SK-N-SH (cell line): ENCODE results near the gene PRELID1. TPM values are rescaled to one million over a fixed set of nuclear protein-coding genes. Genes with fewer than 3 reads are reported as not detected.

Experiments
- CTCF ChIA-PET: fragments of 300-600, 350-600 bp; formaldehyde crosslinking; extraction: SDS; loops from one replicate; lab custom pipeline; 2021; lab: Yijun Ruan, JAX
- POLR2A ChIA-PET: fragments of 350-600 bp; sonication (Branson Sonifier 250); formaldehyde crosslinking; extraction: SDS; loops from one replicate; lab custom pipeline; 2020; ENCODE audit warnings: antibody characterized with exemption, inconsistent platforms; lab: Yijun Ruan, JAX
- DNase-seq: peaks from one replicate; pipeline ENCODE4 v3.0.0; 2012
- H2AFZ ChIP-seq: fragments of 200-600 bp; sonication (generic); 2 replicates; pipeline ENCODE4 v1.8.1; 2016; ENCODE audit warnings: antibody characterized with exemption, mild to moderate bottlenecking, low read depth
- H3F3A ChIP-seq: fragments of 200-600 bp; sonication (generic); replicated peaks from 2 replicates; pipeline ENCODE3; 2016; ENCODE audit warnings: antibody characterized with exemption, mild to moderate bottlenecking; ENCODE audit not compliant: insufficient read depth
- H3K27ac ChIP-seq, 2 experiments: fragments of 200-500 bp in 1 of 2; fragments of 200-600 bp in 1 of 2; sonication (Bioruptor generic) in 1 of 2; sonication (generic), shearing (Covaris generic) in 1 of 2; 2 replicates each; pipeline versions ENCODE4 v1.5.1 to v1.6.1; 2014 to 2016; ENCODE audit warnings: low read depth in 2 of 2, inconsistent platforms in 1 of 2, low read length in 1 of 2, mild to moderate bottlenecking in 1 of 2, mixed read lengths in 1 of 2
- H3K27me3 ChIP-seq: fragments of 200-600 bp; sonication (generic), shearing (Covaris generic); 2 replicates; pipeline ENCODE4 v1.6.1; 2016; ENCODE audit warnings: mixed run types; ENCODE audit not compliant: insufficient read depth
- H3K36me3 ChIP-seq, 2 experiments: fragments of 200-500 bp in 1 of 2; fragments of 200-600 bp in 1 of 2; sonication (Bioruptor generic) in 1 of 2; sonication (generic) in 1 of 2; replicated peaks in 1 of 2; 2 replicates each; pipeline versions ENCODE3 to v1.5.1; 2014 to 2016; ENCODE audit warnings: low read length in 1 of 2, mild to moderate bottlenecking in 1 of 2; ENCODE audit not compliant: insufficient read depth in 2 of 2, control insufficient read depth in 1 of 2
- H3K4me1 ChIP-seq, 2 experiments: fragments of 200-500 bp in 1 of 2; fragments of 200-600 bp in 1 of 2; sonication (Bioruptor generic) in 1 of 2; sonication (generic), shearing (Covaris generic) in 1 of 2; 2 replicates each; pipeline versions ENCODE4 v1.5.1 to v1.6.1; 2014 to 2016; ENCODE audit warnings: low read depth in 1 of 2, low read length in 1 of 2, mixed run types in 1 of 2; ENCODE audit not compliant: insufficient read depth in 2 of 2, control insufficient read depth in 1 of 2
- H3K4me2 ChIP-seq: fragments of 200-600 bp; sonication (generic), shearing (Covaris generic); 2 replicates; pipeline ENCODE4 v1.6.1; 2017; ENCODE audit warnings: mixed run types
- H3K4me3 ChIP-seq, 2 experiments: fragments of 200-500 bp in 1 of 2; fragments of 200-600 bp in 1 of 2; sonication (Bioruptor generic) in 1 of 2; sonication (generic), shearing (Covaris generic) in 1 of 2; 2 replicates each; pipeline versions ENCODE4 v1.5.1 to v1.8.1; 2014 to 2016; ENCODE audit warnings: low read depth in 2 of 2, inconsistent platforms in 1 of 2, low read length in 1 of 2, mild to moderate bottlenecking in 1 of 2, mixed read lengths in 1 of 2, moderate library complexity in 1 of 2
- H3K79me2 ChIP-seq: fragments of 200-600 bp; sonication (generic); 2 replicates; pipeline ENCODE4 v1.8.1; 2017; ENCODE audit warnings: mild to moderate bottlenecking; ENCODE audit not compliant: insufficient read depth
- H3K9ac ChIP-seq: fragments of 200-600 bp; sonication (generic); 2 replicates; pipeline ENCODE4 v1.6.1; 2017; ENCODE audit warnings: mixed run types
- H3K9me2 ChIP-seq: fragments of 200-600 bp; sonication (generic); 2 replicates; pipeline ENCODE4 v1.6.1; 2017; ENCODE audit warnings: mixed run types
- H3K9me3 ChIP-seq: fragments of 200-600 bp; sonication (generic); 2 replicates; pipeline ENCODE4 v1.6.1; 2017; ENCODE audit warnings: mixed run types, mild to moderate bottlenecking, moderate library complexity
- H4K20me1 ChIP-seq: fragments of 200-600 bp; sonication (generic); 2 replicates; pipeline ENCODE4 v1.6.1; 2017; ENCODE audit warnings: mild to moderate bottlenecking, mixed run types; ENCODE audit not compliant: insufficient read depth
- CHD2 ChIP-seq: fragments of 150-350 bp; IDR thresholded peaks from 2 replicates; pipeline ENCODE4 v1.6.1; 2018; ENCODE audit warnings: low read length; ENCODE audit not compliant: partially characterized antibody
- GATA2 ChIP-seq: sonication (generic); formaldehyde crosslinking; IDR thresholded peaks from 2 replicates; pipeline ENCODE4 v1.5.0; 2020; ENCODE audit warnings: mild to moderate bottlenecking, missing genetic modification reagents
- MAX ChIP-seq: IDR thresholded peaks from 2 replicates; pipeline ENCODE4 v1.4.0; 2012; ENCODE audit warnings: low read depth
- MEF2A ChIP-seq: IDR thresholded peaks from 2 replicates; pipeline ENCODE4 v1.4.0; 2012; ENCODE audit warnings: low read depth, borderline replicate concordance
- PBX3 ChIP-seq: IDR thresholded peaks from 2 replicates; pipeline ENCODE4; 2012
- REST ChIP-seq: IDR thresholded peaks from 2 replicates; pipeline ENCODE4 v1.6.1; 2012; ENCODE audit warnings: mild to moderate bottlenecking, low read depth, low read length, moderate library complexity
- USF1 ChIP-seq: IDR thresholded peaks from 2 replicates; pipeline ENCODE4 v1.4.0; 2012; ENCODE audit warnings: low read depth, borderline replicate concordance
- WGBS: methylation state at CpG from one replicate; pipeline ENCODE4 v1.1.6; 2017; ENCODE audit warnings: low lambda C conversion rate; 5-methylcytosine and 5-hydroxymethylcytosine counted together
- polyA plus RNA-seq, 3 experiments: library from polyadenylated mRNA; depleted of rRNA; stranded (reverse); fragments of >200 nt; gene quantifications; 2 replicates each; pipeline ENCODE4 v1.2.3, GENCODE V29; 2012

Gene PRELID1
- polyA plus RNA-seq, 1 of the 3 experiments (the other 2 are of a cell fraction): 344 TPM

GRCh38 chr5:177350776-177351391, 47.3 kb downstream of the PRELID1 start:
- no peaks in the 10 kb centered on the region for H3K9me3 ChIP-seq
- H3K27me3 ChIP-seq: no peaks in the 10 kb centered on the region
- DNase-seq: no peak
- H3K9me2 ChIP-seq: no peaks in the 10 kb centered on the region
- TF ChIP-seq MEF2A (no peak), CHD2 (no peak), REST (no peak), GATA2 (CRISPR knock-in tag) (no peak), USF1 (no peak), PBX3 (no peak), MAX (no peak)
- H3K36me3 ChIP-seq: peaks cover 16 to 23% of the 10 kb centered on the region in 2 experiments
- WGBS: 11% methylated on average over 19 of the region's 19 CpGs
- peak overlapping the region; percentile 96 for H2AFZ ChIP-seq
- ChIA-PET POLR2A (interaction anchor here (0.5 to 2.4 kb wide), 5 partner anchors 12 to 704 kb away, joined by 3 to 18 read pairs (median 5); partner anchors contain the start of gene TSPAN17), CTCF (interaction anchor here (0.6 to 3.0 kb wide), 9 partner anchors 10 to 1458 kb away, joined by 3 to 10 read pairs (median 5); no protein-coding TSS in a partner anchor)
- H3F3A ChIP-seq: no peaks in the 10 kb centered on the region
- H4K20me1 ChIP-seq: peaks cover 12% of the 10 kb centered on the region; the same call in 1 of the 2 replicates
- H3K79me2 ChIP-seq: peaks cover 56% of the 10 kb centered on the region
- H3K9ac ChIP-seq: peak overlapping the region; percentile 97
- peak overlapping the region; percentile 98 for H3K27ac ChIP-seq
- peak overlapping the region; percentile 92 for H3K4me2 ChIP-seq
- peaks cover 5 to 23% of the 10 kb centered on the region in 2 experiments; a peak in 3 of 4 replicates for H3K4me1 ChIP-seq
- H3K4me3 ChIP-seq: peak overlapping the region; percentile 96 to 100
